Kidney glomerular epithelial cell (primary cell): ENCODE measurements around the gene BRIP1.
"Not testable (repeated sequence)": the region's sequence is repeated elsewhere in the genome, so short reads cannot be mapped to it uniquely, and the experiment has no call there.

ENCODE experiments used
- DNase-seq: peaks from one replicate; lab custom pipeline; 2025; lab: John Stamatoyannopoulos, UW

Gene BRIP1

GRCh38 chr17:61728297-61728836 is 135.0 kb downstream of the BRIP1 start:
- no peak for DNase-seq

GRCh38 chr17:61727798-61728197 is 135.5 kb downstream of the BRIP1 start:
- not testable (repeated sequence) for DNase-seq

DNA sequence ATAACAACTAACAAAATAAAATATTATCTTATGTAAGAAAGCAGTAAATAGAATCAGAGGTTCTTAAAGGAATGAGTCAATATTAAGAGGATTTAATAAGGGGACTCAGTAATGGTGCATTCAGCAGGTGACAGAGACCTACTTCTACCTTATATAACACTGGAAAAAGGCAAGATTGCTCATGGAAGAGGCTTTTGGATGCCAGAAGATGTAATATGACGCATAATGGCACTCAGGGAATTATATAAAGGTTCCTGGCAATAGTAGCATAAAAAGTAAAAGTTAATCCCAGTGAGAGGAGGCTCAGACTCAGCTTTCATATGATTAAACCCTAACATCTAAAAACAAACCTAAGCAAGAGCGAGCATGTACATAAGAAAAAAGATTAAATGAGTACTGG is 136.4 kb downstream of the BRIP1 start:
- no peak for DNase-seq

DNA sequence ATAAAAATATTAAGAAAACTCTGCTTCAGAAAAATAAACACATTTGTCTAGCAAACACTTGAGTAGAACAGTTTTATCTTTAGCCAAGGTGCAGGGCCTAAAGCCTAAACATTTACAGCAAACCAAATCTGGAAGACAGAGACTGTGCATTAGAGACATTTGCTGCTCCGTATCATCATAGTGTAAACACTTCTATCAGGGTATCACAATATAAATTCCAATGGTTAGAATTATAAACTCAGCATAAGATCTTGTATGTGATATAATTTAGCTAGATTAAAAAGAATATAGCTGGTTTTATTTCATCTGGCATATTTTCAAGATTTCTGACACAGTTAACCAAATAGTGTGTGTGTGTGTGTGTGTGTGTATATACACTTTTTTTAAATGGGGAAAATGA is 138.6 kb downstream of the BRIP1 start:
- DNase-seq, result no peak

DNA sequence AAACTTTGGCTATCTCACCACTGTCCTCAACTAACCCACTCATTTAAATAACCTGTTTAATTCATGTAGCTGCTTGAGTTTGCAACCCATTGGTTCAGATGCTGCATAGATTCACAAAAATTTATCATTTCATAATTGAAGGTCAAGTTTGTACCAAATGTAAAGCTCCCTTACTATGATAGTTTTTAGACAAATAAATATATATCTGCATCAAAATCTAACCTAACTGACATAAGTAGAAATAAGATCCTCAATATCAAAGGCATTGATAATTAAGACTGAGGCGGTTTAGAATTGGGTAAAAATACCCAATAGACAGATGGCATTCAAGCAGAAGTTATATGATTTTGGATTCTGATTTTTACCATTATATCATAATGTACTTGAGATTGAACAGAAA is 139.4 kb downstream of the BRIP1 start:
- no peak for DNase-seq

DNA sequence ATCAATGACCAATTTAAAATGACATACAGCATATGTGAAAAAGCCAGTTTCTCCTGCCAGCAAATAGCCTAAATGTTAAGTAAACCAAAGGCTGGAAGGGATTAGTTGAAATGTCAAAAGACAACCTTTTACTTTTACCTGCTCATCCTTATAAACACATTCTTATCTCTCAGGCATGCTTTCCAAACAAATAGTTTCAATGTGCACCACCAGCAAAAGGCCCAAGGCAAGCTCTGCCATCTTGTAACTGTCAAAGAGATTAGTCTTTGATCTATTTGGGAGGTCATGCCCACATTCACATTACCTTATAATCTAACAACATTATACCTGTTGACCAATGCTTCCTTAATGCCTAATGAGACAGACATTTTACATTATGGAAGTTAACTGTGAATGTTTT is 140.1 kb downstream of the BRIP1 start:
- DNase-seq, result no peak

DNA sequence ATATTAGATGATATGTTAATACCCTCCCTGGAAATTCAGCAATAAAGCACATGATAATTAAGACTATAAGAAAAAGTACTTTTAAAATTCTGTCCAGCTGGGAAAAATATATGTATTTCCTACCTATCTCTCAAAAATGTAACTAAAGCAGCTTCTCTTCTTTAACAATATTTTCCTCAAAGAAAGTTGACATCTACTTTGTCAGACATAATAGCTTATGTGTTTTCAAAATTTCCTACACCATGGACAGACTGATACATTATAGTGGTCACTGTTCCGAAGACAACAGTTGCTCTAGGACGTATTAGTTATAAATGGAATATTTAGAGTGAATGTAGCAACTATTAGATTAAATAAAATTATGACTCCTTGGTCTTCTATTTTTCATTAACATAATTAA is 140.9 kb downstream of the BRIP1 start:
- no peak for DNase-seq

GRCh38 chr17:61720016-61720795 is 143.1 kb downstream of the BRIP1 start:
- DNase-seq, result no peak

DNA sequence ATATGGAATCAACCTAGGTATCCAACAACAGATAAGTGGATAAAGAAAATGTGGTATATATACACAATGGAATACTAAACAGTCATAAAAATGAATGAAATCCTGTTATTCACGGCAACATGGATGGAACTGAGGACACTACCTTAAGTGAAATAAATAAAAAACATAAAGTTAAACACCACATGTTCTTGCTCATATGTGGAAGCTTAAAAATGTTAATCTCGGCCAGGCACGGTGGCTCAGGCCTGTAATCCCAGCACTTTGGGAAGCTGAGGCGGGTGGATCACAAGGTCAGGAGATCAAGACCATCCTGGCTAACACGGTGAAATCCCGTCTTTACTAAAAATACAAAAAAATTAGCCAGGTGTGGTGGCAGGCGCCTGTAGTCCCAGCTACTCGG is 144.1 kb downstream of the BRIP1 start:
- not testable (repeated sequence) for DNase-seq

DNA sequence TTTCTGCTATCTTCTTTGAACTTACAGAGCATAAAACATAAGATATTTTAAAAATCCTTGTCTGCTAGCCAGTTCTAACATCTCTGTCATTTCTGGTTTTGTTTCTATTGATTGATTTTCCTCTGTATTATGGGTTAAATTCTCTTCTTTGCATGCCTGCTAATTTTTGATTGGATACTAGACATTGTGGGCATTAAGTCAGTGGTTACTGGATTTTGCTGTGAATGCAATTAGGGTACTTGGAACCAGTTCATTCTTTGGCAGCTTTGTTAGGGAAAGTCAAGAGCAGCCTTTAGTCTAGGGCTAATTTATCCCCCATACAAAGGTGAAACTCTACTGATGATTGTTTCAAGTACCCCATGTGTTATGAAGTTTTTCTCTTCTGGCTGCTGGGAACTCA is 145.3 kb downstream of the BRIP1 start:
- DNase-seq, result no peak

GRCh38 chr17:61717352-61717751 is 146.0 kb downstream of the BRIP1 start:
- DNase-seq, result no peak

DNA sequence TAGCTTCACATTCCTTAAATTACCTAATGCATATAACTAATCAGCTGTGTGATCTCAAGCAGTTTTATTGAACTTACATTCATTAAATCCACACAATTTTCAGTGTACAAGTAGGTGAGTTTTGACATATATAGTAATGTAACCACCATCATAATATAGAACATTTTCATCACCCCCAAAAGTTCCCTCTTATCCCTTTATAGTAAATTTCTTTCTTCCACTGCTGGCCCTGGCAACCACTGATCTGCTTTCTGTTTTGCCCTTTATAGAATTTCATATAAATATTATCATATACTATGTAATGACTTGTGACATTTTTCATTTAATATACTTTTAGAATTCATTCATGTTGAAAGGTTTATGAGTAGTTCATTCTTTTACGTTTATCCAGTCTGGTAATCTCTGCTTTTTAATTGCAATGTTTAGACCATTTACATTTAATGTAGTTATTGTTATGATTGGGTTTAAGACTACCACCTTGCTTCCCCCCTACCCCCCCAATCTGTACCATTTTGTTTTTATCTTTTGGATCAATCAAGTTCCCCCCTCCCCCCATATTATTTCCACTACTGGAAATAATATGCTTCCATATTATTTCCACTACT is 147.0 kb downstream of the BRIP1 start:
- DNase-seq, result no peak

- no peak for DNase-seq
Measured at GRCh38 chr17:61715348-61715747, 148.0 kb downstream of the BRIP1 start.

DNA sequence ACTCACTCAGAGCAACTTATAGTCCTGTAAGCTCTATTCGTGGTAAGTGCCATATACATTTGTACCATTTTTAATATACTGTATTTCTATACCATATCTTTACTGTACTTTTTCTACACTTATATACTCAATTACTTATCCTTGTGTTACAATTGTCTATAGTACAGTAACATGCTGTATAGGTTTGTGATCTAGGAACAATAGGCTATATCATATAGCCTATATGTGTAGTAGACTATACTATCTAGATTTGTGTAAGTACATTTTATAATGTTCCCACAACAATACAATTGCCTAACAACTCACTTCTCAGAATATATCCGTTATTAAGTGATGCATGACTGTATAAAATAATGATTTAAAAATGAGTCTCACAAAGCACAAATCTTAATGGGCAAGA is 149.0 kb downstream of the BRIP1 start:
- no peak for DNase-seq

DNA sequence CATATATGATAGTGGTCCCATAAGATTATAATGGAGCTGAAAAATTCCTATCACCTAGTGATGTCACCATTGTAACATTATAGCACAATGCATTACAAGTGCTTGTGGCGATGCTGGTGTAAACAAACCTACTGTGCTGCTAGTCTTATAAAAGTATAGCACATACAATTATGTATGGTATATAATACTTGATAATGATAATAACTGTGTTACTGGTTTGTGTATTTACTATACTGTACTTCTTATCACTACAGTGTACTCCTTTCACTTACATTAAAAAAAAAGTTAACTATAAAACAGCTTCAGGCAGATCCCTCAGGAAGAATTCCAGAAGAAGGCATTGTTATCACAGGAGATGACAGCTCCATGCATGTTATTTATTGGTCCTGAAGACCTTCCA is 150.3 kb downstream of the BRIP1 start:
- no peak for DNase-seq

GRCh38 chr17:61710546-61710945 is 152.8 kb downstream of the BRIP1 start:
- DNase-seq, result no peak

GRCh38 chr17:61709567-61709966 is 153.8 kb downstream of the BRIP1 start:
- no peak for DNase-seq

DNA sequence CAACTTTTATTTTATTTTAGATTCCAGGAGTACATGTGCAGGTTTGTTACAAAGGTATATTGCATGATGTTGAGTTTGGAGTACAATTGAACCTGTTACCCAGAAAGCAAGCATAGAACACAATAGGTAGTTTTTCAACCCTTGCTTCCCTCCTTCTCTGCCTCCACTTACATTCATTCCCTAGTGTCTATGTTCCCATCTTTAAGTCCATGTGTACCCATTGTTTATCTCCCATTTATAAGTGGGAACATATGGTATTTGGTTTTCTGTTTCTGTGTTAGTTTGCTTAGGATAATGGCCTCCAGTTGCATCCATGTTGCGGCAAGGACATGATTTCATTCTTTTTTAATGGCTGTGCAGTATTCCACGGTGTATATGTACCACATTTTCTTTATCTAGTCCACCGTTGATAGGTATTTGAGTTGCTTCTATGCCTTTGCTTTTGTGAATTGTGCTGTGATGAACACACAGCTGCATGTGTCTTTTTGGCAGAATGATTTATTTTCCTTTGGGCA is 158.3 kb downstream of the BRIP1 start:
- DNase-seq, result no peak

GRCh38 chr17:61702450-61702849 is 160.9 kb downstream of the BRIP1 start:
- no peak for DNase-seq

- no peak for DNase-seq
Measured at GRCh38 chr17:61701978-61702377, 161.3 kb downstream of the BRIP1 start.

GRCh38 chr17:61701334-61701733 is 162.0 kb downstream of the BRIP1 start:
- no peak for DNase-seq

DNA sequence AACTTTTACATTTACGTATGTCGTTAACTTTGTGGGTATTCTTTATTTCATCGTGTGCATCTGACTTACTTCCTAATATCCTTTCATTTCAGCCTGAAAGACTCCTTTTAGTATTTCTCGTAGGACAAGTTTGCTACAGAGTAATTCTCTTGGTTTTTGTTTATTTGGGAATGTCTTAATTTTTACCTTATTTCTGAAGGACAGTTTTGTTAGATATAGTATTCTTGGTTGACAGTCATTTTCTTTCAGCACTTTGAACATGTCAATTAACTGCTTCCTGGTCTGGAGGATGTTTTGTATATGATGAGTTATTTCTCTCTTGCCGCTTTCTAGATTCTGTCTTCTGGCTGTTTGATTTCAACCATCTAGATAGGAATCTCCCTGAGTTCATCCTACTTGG is 163.1 kb downstream of the BRIP1 start:
- DNase-seq, result no peak

- DNase-seq, result no peak
Measured at GRCh38 chr17:61699694-61700093, 163.6 kb downstream of the BRIP1 start.
